Erythroblast (primary cell): Measurements from ENCODE around the gene MGME1.

Source experiments
- GATA1 ChIP-seq: IDR thresholded peaks from 2 replicates; pipeline ENCODE4 v1.6.1; 2011; ENCODE audit warnings: low read depth, mild to moderate bottlenecking, control low read depth, low read length, moderate library complexity
- POLR2A ChIP-seq: IDR thresholded peaks from 2 replicates; pipeline ENCODE4 v1.6.1; 2011; ENCODE audit warnings: mild to moderate bottlenecking, low read length

GRCh38 chr20:17963114-17963897, 5.5 kb upstream of the MGME1 start:
- TF ChIP-seq POLR2A (no peak), GATA1 (no peak)
